Suppressor macrophage (primary cell): ENCODE data around the gene SEMG1.
A peak's percentile ranks its signal among the peaks of the same experiment; 100 is the strongest.

Experiments
- DNase-seq, 4 experiments: peaks; one replicate each; pipeline ENCODE4 v3.0.0-alpha.2; 2020 to 2022

Gene SEMG1

DNA sequence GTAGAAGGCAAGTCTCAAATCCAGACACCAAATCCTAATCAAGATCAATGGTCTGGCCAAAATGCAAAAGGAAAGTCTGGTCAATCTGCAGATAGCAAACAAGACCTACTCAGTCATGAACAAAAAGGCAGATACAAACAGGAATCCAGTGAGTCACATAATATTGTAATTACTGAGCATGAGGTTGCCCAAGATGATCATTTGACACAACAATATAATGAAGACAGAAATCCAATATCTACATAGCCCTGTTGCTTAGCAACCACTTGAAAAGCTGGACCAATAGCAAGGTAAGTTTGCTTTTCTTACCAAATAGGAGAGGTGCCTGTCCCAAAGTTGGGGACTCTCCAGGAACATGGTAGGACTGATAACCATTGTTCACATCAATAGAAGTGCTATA is 16.3 kb downstream of the SEMG1 start:
- DNase-seq: no peak

DNA sequence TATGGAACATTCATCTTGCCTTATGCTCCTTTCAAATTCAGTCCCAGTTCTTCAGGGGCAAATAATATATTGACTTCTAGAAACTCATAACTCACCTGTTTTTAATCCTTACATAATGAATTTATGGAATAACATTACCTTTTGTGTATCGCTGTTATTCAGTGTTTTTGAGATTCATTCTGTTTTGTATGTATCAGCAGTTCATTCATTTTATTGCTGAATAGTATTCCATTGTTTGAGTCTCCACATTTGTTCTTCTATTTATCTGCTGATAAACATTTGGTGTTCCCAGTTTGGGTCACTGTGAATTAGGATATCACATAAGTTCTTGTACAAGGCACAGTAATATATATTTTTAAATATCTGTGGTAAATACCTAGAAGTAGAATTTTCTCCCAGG is 19.5 kb downstream of the SEMG1 start:
- DNase-seq: no peak

DNA sequence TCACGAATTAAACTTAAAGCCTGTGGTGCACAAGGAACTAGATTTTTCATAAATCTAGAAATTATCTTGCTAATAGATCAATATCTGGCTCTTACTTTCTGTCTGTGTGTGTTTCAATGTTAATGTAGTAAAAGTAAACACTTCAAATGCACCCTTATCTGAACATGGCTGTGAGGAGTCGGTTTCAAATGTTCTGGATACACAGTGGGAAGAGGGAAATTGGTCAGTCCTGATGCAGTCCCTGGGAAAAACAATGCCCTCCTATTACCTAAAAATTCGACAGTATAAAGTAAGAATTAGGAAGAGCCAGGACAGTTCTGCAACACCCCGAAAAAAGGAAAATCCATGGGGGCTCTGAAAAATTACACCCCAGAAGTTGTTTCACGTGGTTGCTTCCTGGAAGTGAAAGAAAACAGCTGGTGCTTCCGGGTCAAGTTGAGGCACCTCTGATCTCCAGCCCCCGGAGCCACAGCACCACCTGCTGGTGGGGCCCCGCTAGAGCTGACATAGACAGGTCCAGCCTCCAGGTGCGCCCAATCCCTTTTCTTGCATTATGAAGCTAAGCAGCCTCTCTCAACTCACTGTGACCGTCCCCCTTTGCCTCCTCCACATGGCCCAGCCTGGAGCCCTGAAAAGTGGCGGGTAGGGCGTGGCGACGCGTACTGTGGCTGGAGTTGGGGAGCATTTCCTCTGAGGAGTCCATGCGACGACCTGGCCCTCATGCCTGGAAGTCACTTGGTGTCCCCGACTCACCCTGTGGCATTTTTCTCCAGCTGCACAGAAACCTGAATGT is 22.6 kb downstream of the SEMG1 start:
- peak; percentile 47 to 71 (median 52) for DNase-seq

DNA sequence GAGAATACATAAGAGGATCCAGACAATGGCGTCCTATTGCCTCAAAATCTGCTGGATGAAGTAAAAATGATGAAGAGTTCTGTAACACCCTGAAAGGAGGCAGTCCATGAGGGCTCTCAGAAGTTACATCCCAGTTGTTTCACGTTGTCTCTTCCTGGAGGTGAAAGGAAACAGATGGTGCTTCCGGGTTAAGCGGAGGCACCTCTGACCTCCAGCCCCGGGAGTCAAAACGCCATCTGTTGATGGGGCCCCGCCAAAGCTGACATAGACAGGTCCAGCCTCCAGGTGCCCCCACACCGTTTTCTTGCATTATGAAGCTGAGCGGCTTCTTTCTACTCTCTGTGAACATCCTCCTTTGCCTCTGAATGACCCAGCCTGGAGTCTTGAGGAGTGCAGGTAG is 23.8 kb downstream of the SEMG1 start:
- DNase-seq: no peak

DNA sequence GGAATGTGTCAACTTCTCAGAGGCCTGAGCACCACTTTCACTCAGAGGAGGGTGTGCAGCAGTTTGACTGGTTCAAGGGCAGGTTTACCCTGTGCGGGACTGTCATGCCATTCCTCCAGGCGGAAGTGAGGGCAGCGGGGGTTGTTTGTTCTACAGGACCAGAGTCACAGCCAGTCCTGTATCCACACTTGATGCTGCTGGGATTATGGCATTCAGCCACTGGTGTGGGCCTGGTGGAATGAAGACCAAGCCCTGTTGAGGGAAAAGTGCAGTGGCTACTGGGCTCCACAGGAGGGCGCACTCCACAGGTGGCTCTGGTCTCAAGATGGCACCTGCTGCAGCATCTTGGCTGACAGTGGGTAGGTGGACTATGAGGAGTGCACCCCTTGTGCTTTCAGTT is 29.2 kb downstream of the SEMG1 start:
- DNase-seq: peak in 2 of 4 experiments; percentile 7 to 13

DNA sequence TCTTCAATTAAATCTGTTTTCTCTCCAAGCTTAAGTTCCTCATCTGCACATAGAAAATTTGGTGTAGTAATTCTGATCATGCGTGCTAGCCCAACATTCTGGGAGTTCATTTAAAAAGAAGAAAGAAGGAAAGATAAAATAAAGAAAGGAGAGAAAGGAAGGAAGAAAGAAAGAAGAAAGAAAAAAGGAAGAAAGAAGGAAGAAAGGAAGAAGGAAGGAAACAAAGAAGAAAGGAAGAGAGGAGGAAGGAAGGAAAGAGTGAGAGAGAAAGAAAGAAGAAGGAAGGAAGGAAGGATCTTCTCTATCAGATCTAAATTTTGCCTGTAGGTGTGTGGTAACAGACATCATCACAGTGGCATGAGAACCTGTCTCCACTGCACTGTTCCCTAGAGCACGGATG is 31.3 kb downstream of the SEMG1 start:
- DNase-seq: no peak

DNA sequence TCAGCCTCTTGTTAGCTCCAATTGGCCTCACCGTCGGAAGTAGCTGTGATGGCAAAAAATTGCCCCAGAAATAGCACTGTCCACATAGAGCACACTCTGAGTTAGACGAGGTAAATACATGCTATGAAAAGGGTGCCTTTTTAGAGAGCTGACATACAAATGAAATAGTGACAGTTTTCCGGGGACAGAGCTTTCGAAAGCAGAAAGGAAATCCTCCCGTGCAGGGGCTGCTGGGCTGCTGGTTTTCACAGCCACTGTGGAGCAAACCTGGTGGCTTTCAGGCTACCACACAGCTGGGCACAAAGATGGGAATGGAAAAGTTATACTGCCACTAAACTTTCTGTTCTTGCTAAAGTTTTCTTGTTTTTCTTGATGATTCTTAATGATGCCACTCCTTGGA is 39.3 kb downstream of the SEMG1 start:
- DNase-seq: no peak

DNA sequence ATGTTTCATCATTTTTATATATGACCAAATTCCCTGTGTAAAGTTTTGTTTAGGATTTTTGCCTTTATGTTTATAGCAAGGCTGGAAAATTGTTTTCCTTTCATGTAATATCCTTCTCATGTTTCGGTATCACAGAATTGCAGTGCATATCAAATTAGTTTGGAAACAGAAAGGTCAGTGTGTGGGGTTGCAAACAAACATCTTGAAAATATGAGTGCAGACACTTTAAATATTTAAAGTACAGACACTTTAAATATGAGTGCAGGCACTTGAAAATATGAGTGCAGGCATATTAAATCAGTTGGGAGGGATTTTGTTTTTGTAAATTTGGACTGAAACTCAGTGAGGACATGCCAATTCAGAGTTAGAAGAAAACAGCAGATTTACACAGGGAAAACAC is 41.0 kb downstream of the SEMG1 start:
- DNase-seq: no peak

DNA sequence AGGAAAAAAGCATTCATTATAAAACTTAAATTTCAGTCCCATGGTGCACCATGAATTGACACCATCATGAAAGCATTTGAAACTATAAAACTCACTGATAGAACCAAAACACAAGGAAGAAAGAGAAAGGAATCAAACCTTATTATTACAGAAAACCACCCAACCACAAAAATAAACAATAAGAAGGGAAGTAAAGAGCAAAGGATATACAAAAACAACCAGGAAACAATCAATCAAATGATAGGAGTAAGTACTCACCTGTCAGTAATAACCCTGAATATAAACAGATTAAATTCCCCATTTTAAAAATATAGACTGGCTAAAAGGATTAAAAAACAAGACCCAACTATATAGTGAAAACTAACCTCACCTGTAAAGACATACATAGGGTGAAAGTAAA is 41.8 kb downstream of the SEMG1 start:
- DNase-seq: no peak

DNA sequence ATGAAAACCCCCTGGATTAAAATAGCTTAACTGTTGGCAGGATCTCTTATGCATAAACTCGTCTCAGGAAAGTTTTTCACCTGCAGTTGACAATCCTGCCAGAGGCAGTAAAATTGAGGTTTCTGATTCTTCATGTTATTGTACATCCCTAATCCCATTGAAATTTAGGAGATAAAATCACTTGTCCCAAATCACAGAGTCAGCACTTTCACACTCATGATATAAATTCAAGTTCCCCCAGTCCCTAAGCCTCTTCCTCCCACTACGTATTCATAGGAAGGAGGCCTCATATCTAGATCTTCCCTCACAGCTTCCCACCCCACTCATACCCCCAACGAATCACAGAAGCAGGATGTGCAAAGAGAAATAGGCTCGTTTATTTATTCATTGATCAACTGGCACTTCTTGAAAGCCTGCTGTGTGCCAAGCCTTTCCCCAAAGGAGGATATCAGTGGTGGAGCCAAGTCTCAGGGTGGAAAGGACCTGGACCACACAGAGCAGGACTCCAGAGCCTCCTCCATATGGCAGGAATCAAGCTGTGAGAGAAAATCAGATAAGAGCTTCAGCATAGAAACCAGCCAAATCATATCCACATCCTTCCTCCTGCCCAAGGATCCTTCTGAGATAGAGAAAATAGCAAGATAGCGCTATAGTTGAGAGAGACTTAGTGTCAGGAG is 45.2 kb downstream of the SEMG1 start:
- no peak for DNase-seq

DNA sequence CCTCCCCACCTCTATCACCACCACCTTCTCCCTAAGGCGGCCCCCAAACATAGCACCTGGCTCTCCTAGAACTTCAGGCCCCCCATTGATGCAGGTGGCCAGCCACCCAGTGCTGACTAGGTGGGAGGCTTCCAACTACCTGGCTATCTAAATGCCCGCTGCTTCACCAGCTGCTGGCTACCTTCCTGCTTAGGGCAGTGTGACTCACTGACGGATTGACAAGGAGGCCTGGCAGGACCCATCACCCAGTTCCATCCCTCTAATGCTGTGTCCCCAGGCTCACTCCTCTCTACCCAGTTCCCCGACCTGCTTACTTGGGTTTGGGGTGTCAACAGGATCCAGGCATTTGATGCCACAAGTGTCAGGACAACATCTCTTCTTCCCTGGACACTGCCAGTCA is 46.4 kb downstream of the SEMG1 start:
- DNase-seq: no peak

DNA sequence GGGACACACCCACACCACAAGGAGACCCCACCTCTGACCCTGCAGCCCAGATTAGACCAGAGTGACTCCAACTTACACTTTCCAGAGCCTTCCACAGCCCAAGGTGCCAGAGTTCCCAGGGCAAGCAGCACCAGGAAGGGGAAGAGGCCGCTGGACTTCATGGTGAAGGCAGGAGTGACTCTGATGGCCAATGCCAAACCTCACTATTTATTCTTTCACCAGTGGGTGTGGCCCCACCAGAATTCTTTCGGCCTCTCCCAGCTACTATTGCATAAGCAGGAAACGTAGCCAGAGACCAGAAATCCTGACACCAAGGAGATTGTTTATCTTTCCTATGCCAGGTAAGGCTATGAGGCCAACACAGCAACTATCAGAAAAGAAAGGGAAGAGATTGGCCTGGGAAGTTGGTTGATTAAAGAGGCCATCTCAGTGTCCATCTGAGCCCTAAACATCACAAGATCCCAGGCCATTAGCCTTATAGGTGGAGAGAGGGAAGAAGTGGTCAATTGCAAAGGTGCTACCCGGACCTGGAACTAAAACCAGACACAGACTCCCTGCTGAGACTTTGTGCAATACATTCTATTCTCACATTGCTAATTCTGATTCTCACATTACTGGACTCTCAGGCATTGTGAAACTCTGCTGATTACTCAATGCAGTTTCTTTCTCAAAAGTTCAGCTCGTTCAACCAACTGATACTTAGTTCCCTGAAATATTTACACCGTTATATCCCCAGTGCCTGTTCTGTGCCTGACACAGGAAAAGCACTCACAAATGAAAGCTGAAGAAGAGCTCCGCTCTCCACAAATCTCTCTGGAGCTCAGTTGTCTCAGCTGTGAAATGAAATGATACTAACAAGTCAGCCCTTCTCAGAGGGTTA is 47.8 kb downstream of the SEMG1 start, which contains the start of gene SLPI:
TSS of gene SLPI (minus strand) at position 182 of the 880 bp plus-strand sequence. CDS start at position 161, 21 bp downstream.
- peak; percentile 60 to 85 (median 78) for DNase-seq

DNA sequence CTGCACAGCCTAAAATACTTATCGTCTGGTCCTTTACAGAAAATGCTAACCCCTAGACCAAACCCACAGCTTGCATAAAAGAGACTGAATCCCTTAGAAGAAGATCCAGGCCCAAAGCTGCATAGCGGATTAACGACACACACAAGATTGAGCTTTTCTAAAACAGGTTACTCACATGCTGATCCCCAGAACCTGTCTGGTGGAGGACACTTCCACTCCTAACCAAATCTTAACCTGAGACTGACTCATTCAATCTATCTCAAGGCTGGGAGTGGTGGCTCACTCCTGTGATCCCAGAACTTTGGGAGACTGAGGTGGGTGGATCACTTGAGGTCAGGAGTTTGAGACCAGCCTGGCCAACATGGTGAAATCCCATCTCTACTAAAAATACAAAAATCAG is 50.3 kb downstream of the SEMG1 start:
- DNase-seq: no peak

DNA sequence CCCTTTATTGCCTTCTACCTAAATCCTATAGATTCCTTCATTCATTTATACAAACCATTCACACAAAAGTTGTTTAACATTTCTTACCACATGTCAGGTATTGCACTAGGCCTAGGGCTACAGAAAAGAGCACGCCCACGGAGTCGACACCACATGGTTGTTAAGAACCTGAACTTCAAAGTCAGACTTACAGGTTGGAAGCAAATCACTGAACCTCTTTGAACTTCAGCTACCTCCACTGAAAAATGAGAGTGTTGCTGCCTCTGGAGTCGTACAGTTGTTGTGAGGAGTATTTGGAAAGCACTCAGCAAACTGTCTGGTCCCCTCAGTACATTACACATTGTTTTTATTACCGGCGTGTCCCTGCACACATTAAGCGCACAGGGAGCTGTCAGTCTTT is 50.9 kb downstream of the SEMG1 start:
- peak in 2 of 4 experiments; percentile 2 to 8 for DNase-seq

DNA sequence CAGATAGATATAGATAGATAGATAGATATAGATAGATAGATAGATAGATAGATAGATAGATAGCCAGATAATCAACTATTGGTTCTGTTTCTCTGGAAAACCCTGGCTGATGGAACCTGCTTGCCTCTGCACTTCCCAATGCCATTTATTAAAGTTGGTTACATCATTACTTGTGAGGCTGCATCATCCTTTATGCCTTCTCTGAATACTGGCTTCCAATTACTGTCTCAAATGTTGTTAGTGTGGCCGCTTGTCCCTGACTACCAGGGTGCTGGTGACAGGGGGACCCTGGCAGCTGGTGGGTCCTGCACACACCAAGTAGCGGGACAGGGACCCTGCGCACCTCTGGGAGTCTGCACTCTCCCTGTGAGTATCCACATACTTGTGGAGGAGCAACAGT is 51.4 kb downstream of the SEMG1 start:
- no peak for DNase-seq

DNA sequence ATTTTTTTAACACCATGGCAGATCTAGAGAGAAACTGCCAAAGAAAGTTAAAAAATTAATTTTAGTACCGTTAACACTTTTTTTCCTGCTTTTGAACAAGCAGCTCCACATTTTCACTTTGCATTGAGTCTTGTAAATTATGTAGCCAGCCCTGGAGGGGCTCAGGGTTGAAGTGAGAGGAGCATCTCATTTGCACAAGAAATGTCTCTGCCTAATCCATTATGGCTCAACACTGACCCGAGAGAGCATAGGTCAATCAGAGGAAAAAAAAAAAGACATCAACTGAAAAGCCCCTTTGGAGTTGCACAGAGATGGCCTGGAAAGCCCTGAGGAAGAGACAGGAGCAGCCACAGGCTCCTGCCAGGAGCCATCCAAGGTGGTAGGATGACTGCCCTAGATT is 51.8 kb downstream of the SEMG1 start:
- DNase-seq: no peak
